Activated T-helper 17 cell treated with anti-CD3 and anti-CD28 coated beads, Interleukin-2, amount 50 U/mL, for 72 hours (primary cell): ENCODE data around the gene EMILIN3. TPM values are rescaled to one million over a fixed set of nuclear protein-coding genes. Genes with fewer than 3 reads are reported as not detected.
"Not testable (repeated sequence)": the region's sequence is repeated elsewhere in the genome, so short reads cannot be mapped to it uniquely, and the experiment has no call there.

Experiments used
- ATAC-seq: fragments of 150-1000 bp; cut with Tn5 transposase; replicated peaks from 2 replicates; pipeline ENCODE4 v1.10.0; 2021; ENCODE audit warnings: mild to moderate bottlenecking, moderate library complexity
- H3K27ac Mint-ChIP-seq: one replicate; pipeline ENCODE4 v1.8.0; 2022; ENCODE audit warnings: mixed read lengths
- H3K27me3 Mint-ChIP-seq: one replicate; pipeline ENCODE4 v1.8.0; 2022; ENCODE audit warnings: mixed read lengths
- H3K36me3 Mint-ChIP-seq: one replicate; pipeline ENCODE4 v1.8.0; 2022; ENCODE audit warnings: low read depth, mild to moderate bottlenecking, mixed read lengths
- H3K4me1 Mint-ChIP-seq: one replicate; pipeline ENCODE4 v1.8.0; 2022; ENCODE audit warnings: mixed read lengths
- H3K4me3 Mint-ChIP-seq: one replicate; pipeline ENCODE4 v1.8.0; 2022; ENCODE audit warnings: mild to moderate bottlenecking, mixed read lengths
- H3K9me3 Mint-ChIP-seq: one replicate; pipeline ENCODE4 v1.8.0; 2022; ENCODE audit warnings: mixed read lengths
- total RNA-seq, 2 donors: library from RNA; stranded (reverse); gene quantifications; one replicate each; pipeline ENCODE4 v1.2.3, GENCODE V29; 2022

Gene EMILIN3
- total RNA-seq, 2 donors from 2014 or later: not detected

- H3K4me3 Mint-ChIP-seq: peak overlapping the region; percentile 92
These were observed 50.6 kb downstream of the EMILIN3 start for GRCh38 chr20:41316051-41316450.

GRCh38 chr20:41314386-41314785 lies 52.2 kb downstream of the EMILIN3 start:
- H3K27me3 Mint-ChIP-seq: no peaks in the 10 kb centered on the region
- no peaks in the 10 kb centered on the region for H3K36me3 Mint-ChIP-seq
- H3K4me3 Mint-ChIP-seq: no peak overlapping the region
- H3K27ac Mint-ChIP-seq: no peak overlapping the region
- peaks cover 20% of the 10 kb centered on the region for H3K4me1 Mint-ChIP-seq
- H3K9me3 Mint-ChIP-seq: no peaks in the 10 kb centered on the region
- no peak for ATAC-seq

More at GRCh38 chr20:41316051-41316450, 50.6 kb downstream of the EMILIN3 start:
- Mint-ChIP-seq H3K4me1 (peaks cover 11% of the 10 kb centered on the region), H3K36me3 (no peaks in the 10 kb centered on the region), H3K27ac (peak overlapping the region; percentile 84), H3K9me3 (no peaks in the 10 kb centered on the region), H3K27me3 (no peaks in the 10 kb centered on the region)
- ATAC-seq: no peak

- H3K4me3 Mint-ChIP-seq, H3K9me3 Mint-ChIP-seq, ATAC-seq, H3K27ac Mint-ChIP-seq, H3K36me3 Mint-ChIP-seq, H3K27me3 Mint-ChIP-seq: not testable (repeated sequence)
- peaks cover 15% of the 10 kb centered on the region for H3K4me1 Mint-ChIP-seq
These were observed 54.6 kb downstream of the EMILIN3 start for GRCh38 chr20:41312009-41312408.

Other genes starting within 250 kb of the EMILIN3 start
- 100 to 1,000 TPM; 184 to 628 TPM for gene PLCG1, start 229.3 kb downstream of the EMILIN3 start, total RNA-seq
- 1 to 10 TPM; 6.9 to 9.6 TPM for gene ZHX3, start 49.1 kb downstream of the EMILIN3 start, total RNA-seq
- 1 to 10 TPM; 2.3 to 10.0 TPM for gene LPIN3, start 26.0 kb downstream of the EMILIN3 start, total RNA-seq